Keratinocyte (primary cell): Measurements from ENCODE around the gene TMEM163. TPM values are rescaled to one million over a fixed set of nuclear protein-coding genes. Genes with fewer than 3 reads are reported as not detected.

Experiments used
- DNase-seq: peaks from one replicate; pipeline ENCODE4 v3.0.0-alpha.2; 2011; ENCODE audit warnings: low read depth, missing footprints, low spot score
- FAIRE-seq: peaks from 2 replicates; lab custom pipeline; 2011; peaks lifted over from hg19 to GRCh38; lab: Jason Lieb, UNC
- H2AFZ ChIP-seq: 2 replicates; pipeline ENCODE4 v1.6.0; 2012; ENCODE audit warnings: low read length, control low read depth, inconsistent platforms; ENCODE audit not compliant: control insufficient read depth
- H3K27ac ChIP-seq: 2 replicates; pipeline ENCODE4 v1.5.1; 2011; ENCODE audit warnings: low read length; ENCODE audit not compliant: control insufficient read depth, insufficient read depth
- H3K27me3 ChIP-seq: 3 replicates; pipeline ENCODE4 v1.6.0; 2011; ENCODE audit warnings: low read length; ENCODE audit not compliant: control insufficient read depth, insufficient read depth; ENCODE audit errors: extremely low read depth
- H3K36me3 ChIP-seq, 2 experiments: 2 replicates in 1 of 2; 3 replicates in 1 of 2; pipeline ENCODE4 v1.5.1; 2011; ENCODE audit warnings: low read length in 2 of 2, mild to moderate bottlenecking in 1 of 2; ENCODE audit not compliant: control insufficient read depth in 2 of 2, insufficient read depth in 2 of 2; ENCODE audit errors: extremely low read depth in 1 of 2
- H3K4me1 ChIP-seq: 3 replicates; pipeline ENCODE4 v1.5.1; 2011; ENCODE audit warnings: low read length; ENCODE audit not compliant: control insufficient read depth, insufficient read depth; ENCODE audit errors: extremely low read depth
- H3K4me2 ChIP-seq: 3 replicates; pipeline ENCODE4 v1.6.0; 2011; ENCODE audit warnings: low read depth, low read length; ENCODE audit not compliant: control insufficient read depth, insufficient read depth; ENCODE audit errors: extremely low read depth
- H3K4me3 ChIP-seq, 3 experiments: fragments of 200-600 bp in 1 of 3; sonication (generic) in 1 of 3; 2 replicates in 2 of 3; 3 replicates in 1 of 3; pipeline ENCODE4 v1.5.1; 2011 to 2016; ENCODE audit warnings: low read length in 3 of 3, mild to moderate bottlenecking in 3 of 3, control low read depth in 2 of 3, inconsistent platforms in 1 of 3, low read depth in 1 of 3, mixed read lengths in 1 of 3, mixed run types in 1 of 3, moderate library complexity in 1 of 3; ENCODE audit not compliant: control insufficient read depth in 2 of 3, insufficient read depth in 2 of 3; ENCODE audit errors: extremely low read depth in 1 of 3
- H3K79me2 ChIP-seq: 2 replicates; pipeline ENCODE4 v1.6.0; 2012; ENCODE audit warnings: low read length; ENCODE audit not compliant: control insufficient read depth, insufficient read depth
- H3K9ac ChIP-seq: 3 replicates; pipeline ENCODE4 v1.6.0; 2011; ENCODE audit warnings: low read length; ENCODE audit not compliant: control insufficient read depth, insufficient read depth; ENCODE audit errors: extremely low read depth
- H3K9me1 ChIP-seq: 3 replicates; pipeline ENCODE4 v1.6.0; 2011; ENCODE audit warnings: low read length; ENCODE audit not compliant: control insufficient read depth, insufficient read depth; ENCODE audit errors: extremely low read depth
- H3K9me3 ChIP-seq: 2 replicates; pipeline ENCODE4 v1.5.1; 2012; ENCODE audit warnings: low read depth, low read length; ENCODE audit not compliant: control insufficient read depth
- H4K20me1 ChIP-seq: 3 replicates; pipeline ENCODE4 v1.6.0; 2011; ENCODE audit warnings: low read length; ENCODE audit not compliant: control insufficient read depth, insufficient read depth; ENCODE audit errors: extremely low read depth
- CTCF ChIP-seq, 3 experiments: IDR thresholded peaks in 1 of 3; conservative IDR thresholded peaks in 1 of 3; optimal IDR thresholded peaks in 1 of 3; 2 replicates in 2 of 3; 3 replicates in 1 of 3; pipeline versions ENCODE3 to v1.5.1; 2011; ENCODE audit warnings: low read length in 3 of 3, mild to moderate bottlenecking in 3 of 3, moderate library complexity in 2 of 3, control low read depth in 1 of 3, inconsistent platforms in 1 of 3; ENCODE audit not compliant: insufficient read depth in 2 of 3; ENCODE audit errors: extremely low read depth in 1 of 3
- EZH2 ChIP-seq: IDR thresholded peaks from one replicate; pipeline ENCODE4 v1.6.1; 2012; ENCODE audit warnings: inconsistent platforms, mild to moderate bottlenecking, low read length, moderate library complexity
- dilution Hi-C: fragments of 300-500 bp; cut with MboI; formaldehyde crosslinking; loops from one replicate; pipeline ENCODE4 v1.7.0; 2020; ENCODE audit warnings: low sequenced_read_pairs; ENCODE audit not compliant: extremely low pct_ligation_motif_present
- polyA plus RNA-seq, 5 experiments: library from polyadenylated mRNA; depleted of rRNA in 3 of 5; stranded (reverse) in 3 of 5; stranded (forward) in 1 of 5; unstranded in 1 of 5; fragments of >200 nt; gene quantifications; 1 replicate in 1 of 5; 2 replicates in 3 of 5; 3 replicates in 1 of 5; pipeline versions ENCODE4 v1.2.1 to v1.2.3, GENCODE V29; 2011 to 2012; ENCODE audit warnings: missing spikeins in 2 of 5, low read depth in 1 of 5, low replicate concordance in 1 of 5

Gene TMEM163
- polyA plus RNA-seq, 1 donor (not counting 4 experiments of a cell fraction or from before 2014, with no cell fraction given) = not detected

DNA sequence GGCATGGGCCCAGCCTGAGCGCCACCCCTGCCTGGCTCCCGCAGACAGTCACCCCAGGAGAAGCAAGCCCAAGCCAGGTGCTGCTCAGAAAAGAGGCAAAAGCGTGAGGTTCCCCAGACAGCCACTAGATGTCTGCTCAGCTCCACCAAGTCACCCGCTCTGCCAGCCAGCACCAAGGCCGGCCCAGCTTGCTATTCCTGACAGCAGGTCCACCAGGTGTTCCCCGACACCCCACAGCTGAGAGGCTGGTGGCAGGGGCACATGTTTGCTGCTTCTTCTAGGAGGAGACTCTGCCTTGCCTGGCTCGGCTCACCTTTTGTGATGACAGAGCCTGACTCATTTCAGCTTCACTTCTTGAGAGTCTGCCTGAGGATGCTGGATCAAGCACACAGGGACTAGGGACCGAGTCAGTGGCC lies 258.2 kb downstream of the TMEM163 start:
- no peak for TF ChIP-seq EZH2
- peak; percentile 72 to 92 (median 83) for TF ChIP-seq CTCF (optimal IDR thresholded peaks at IDR 0.05 in 1 of 3, IDR thresholded peaks at IDR 0.05 in 1 of 3, conservative IDR thresholded peaks at IDR 0.05 in 1 of 3; ENCODE audit: extremely low read depth in 1 of 3, insufficient read depth in 2 of 3, low read length in 3 of 3)
- no peaks in the 10 kb centered on the region for H3K79me2 ChIP-seq
- no peaks in the 10 kb centered on the region for H3K9me1 ChIP-seq
- no peak overlapping the region for H3K9ac ChIP-seq
- H3K9me3 ChIP-seq = no peaks in the 10 kb centered on the region
- H2AFZ ChIP-seq = peak overlapping the region; percentile 34
- peaks cover 4% of the 10 kb centered on the region for H3K27me3 ChIP-seq
- DNase-seq (peak; percentile 19), FAIRE-seq (no peak)
- no peaks in the 10 kb centered on the region for H4K20me1 ChIP-seq
- H3K36me3 ChIP-seq = no peaks in the 10 kb centered on the region
- H3K27ac ChIP-seq = no peak overlapping the region
- no peak overlapping the region for H3K4me3 ChIP-seq
- dilution Hi-C loops = no loop called here
- H3K4me1 ChIP-seq = peaks cover 8% of the 10 kb centered on the region
- H3K4me2 ChIP-seq = peak overlapping the region; percentile 46

- Histone ChIP-seq H3K27ac (no peak overlapping the region), H3K27me3 (peaks cover 4% of the 10 kb centered on the region), H3K4me2 (no peak overlapping the region), H4K20me1 (no peaks in the 10 kb centered on the region), H3K4me3 (no peak overlapping the region), H3K9me3 (no peaks in the 10 kb centered on the region), H3K4me1 (peaks cover 8% of the 10 kb centered on the region), H2AFZ (no peak overlapping the region), H3K9me1 (no peaks in the 10 kb centered on the region), H3K79me2 (no peaks in the 10 kb centered on the region), H3K36me3 (no peaks in the 10 kb centered on the region), H3K9ac (no peak overlapping the region)
- dilution Hi-C loops = no loop called here
- TF ChIP-seq CTCF (optimal IDR thresholded peaks at IDR 0.05 in 1 of 3, IDR thresholded peaks at IDR 0.05 in 1 of 3, conservative IDR thresholded peaks at IDR 0.05 in 1 of 3; ENCODE audit: extremely low read depth in 1 of 3, insufficient read depth in 2 of 3, low read length in 3 of 3) = no peak
- TF ChIP-seq EZH2 = no peak
- DNase-seq (no peak), FAIRE-seq (no peak)
Observed at GRCh38 chr2:134459706-134460406, 258.9 kb downstream of the TMEM163 start.
